ENCODE measurements around the gene CNTN6.

- no peak for TF ChIP-seq CTCF (IDR thresholded peaks at IDR 0.05)
- no peak for TF ChIP-seq POLR2A (IDR thresholded peaks at IDR 0.05)
- no peak for TF ChIP-seq EP300 (IDR thresholded peaks at IDR 0.05; ENCODE audit: low read depth)
- TF ChIP-seq POLR2AphosphoS5 (IDR thresholded peaks at IDR 0.05), result no peak
These were observed 354.6 kb downstream of the CNTN6 start for GRCh38 chr3:1447452-1447851.

All from transverse colon (tissue), 4 donors.